Glutamatergic neuron (in vitro differentiated cells): ENCODE results near the gene APBA3. TPM values are rescaled to one million over a fixed set of nuclear protein-coding genes. Genes with fewer than 3 reads are reported as not detected.

Experiments
- DNase-seq: peaks from one replicate; pipeline ENCODE4 v3.0.0; 2022
- H3K27ac Mint-ChIP-seq: one replicate; pipeline ENCODE4 v1.8.0; 2020; ENCODE audit warnings: mild to moderate bottlenecking, mixed read lengths, inconsistent platforms; ENCODE audit not compliant: unreplicated experiment
- H3K27me3 Mint-ChIP-seq: one replicate; pipeline ENCODE4 v1.8.0; 2020; ENCODE audit warnings: mild to moderate bottlenecking, moderate library complexity, mixed read lengths, inconsistent platforms; ENCODE audit not compliant: unreplicated experiment
- H3K36me3 Mint-ChIP-seq: one replicate; pipeline ENCODE4 v1.8.0; 2020; ENCODE audit warnings: mild to moderate bottlenecking, mixed read lengths, inconsistent platforms; ENCODE audit not compliant: unreplicated experiment
- H3K4me1 Mint-ChIP-seq: one replicate; pipeline ENCODE4 v1.8.0; 2020; ENCODE audit warnings: mild to moderate bottlenecking, low read depth, mixed read lengths, inconsistent platforms; ENCODE audit not compliant: unreplicated experiment
- H3K4me3 Mint-ChIP-seq: one replicate; pipeline ENCODE4 v1.8.0; 2020; ENCODE audit warnings: mild to moderate bottlenecking, mixed read lengths, inconsistent platforms; ENCODE audit not compliant: unreplicated experiment
- H3K9me3 Mint-ChIP-seq: one replicate; pipeline ENCODE4 v1.8.0; 2020; ENCODE audit warnings: mild to moderate bottlenecking, moderate library complexity, mixed read lengths, inconsistent platforms; ENCODE audit not compliant: unreplicated experiment
- total RNA-seq: library from RNA; stranded (reverse); fragmentation: NEBNext Ultra II Directional; extraction: Animal tissue kit (Norgen Biotek cat#: 25700); gene quantifications from one replicate; pipeline ENCODE4 v1.2.1, GENCODE V29; 2021; ENCODE audit not compliant: unreplicated experiment
- TF ChIP-seq, protein P1 (sequence below): fragments of 200-600 bp; sonication (generic); IDR thresholded peaks from one replicate; pipeline ENCODE4 v1.5.0; 2021; ENCODE audit not compliant: partially characterized antibody, unreplicated experiment

Gene APBA3
- total RNA-seq, 1 donor from 2014 or later: 23.3 TPM

- TF ChIP-seq, protein P1, sequence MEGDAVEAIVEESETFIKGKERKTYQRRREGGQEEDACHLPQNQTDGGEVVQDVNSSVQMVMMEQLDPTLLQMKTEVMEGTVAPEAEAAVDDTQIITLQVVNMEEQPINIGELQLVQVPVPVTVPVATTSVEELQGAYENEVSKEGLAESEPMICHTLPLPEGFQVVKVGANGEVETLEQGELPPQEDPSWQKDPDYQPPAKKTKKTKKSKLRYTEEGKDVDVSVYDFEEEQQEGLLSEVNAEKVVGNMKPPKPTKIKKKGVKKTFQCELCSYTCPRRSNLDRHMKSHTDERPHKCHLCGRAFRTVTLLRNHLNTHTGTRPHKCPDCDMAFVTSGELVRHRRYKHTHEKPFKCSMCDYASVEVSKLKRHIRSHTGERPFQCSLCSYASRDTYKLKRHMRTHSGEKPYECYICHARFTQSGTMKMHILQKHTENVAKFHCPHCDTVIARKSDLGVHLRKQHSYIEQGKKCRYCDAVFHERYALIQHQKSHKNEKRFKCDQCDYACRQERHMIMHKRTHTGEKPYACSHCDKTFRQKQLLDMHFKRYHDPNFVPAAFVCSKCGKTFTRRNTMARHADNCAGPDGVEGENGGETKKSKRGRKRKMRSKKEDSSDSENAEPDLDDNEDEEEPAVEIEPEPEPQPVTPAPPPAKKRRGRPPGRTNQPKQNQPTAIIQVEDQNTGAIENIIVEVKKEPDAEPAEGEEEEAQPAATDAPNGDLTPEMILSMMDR: no peak
- peaks cover 4% of the 10 kb centered on the region for H3K36me3 Mint-ChIP-seq
- DNase-seq: no peak
- peaks cover 2% of the 10 kb centered on the region for H3K4me1 Mint-ChIP-seq
- H3K9me3 Mint-ChIP-seq: peaks cover 6% of the 10 kb centered on the region
- peaks cover 3% of the 10 kb centered on the region for H3K27me3 Mint-ChIP-seq
- H3K27ac Mint-ChIP-seq: peak overlapping the region; percentile 39
- peak overlapping the region; percentile 3 for H3K4me3 Mint-ChIP-seq
Observed at GRCh38 chr19:3807574-3808354, 46.3 kb upstream of the APBA3 start.

GRCh38 chr19:3807131-3807480 lies 45.6 kb upstream of the APBA3 start:
- TF ChIP-seq, protein P1: no peak
- peaks cover 3% of the 10 kb centered on the region for H3K27me3 Mint-ChIP-seq
- H3K4me1 Mint-ChIP-seq: peaks cover 2% of the 10 kb centered on the region
- no peak overlapping the region for H3K27ac Mint-ChIP-seq
- H3K4me3 Mint-ChIP-seq: no peak overlapping the region
- DNase-seq: no peak
- H3K36me3 Mint-ChIP-seq: peaks cover 4% of the 10 kb centered on the region
- peaks cover 6% of the 10 kb centered on the region for H3K9me3 Mint-ChIP-seq

GRCh38 chr19:3805859-3806258 lies 44.4 kb upstream of the APBA3 start:
- Mint-ChIP-seq H3K9me3 (peaks cover 6% of the 10 kb centered on the region), H3K4me3 (no peak overlapping the region), H3K4me1 (peaks cover 2% of the 10 kb centered on the region), H3K27ac (no peak overlapping the region), H3K36me3 (peaks cover 4% of the 10 kb centered on the region), H3K27me3 (peaks cover 3% of the 10 kb centered on the region)
- TF ChIP-seq, protein P1: no peak
- no peak for DNase-seq

DNA sequence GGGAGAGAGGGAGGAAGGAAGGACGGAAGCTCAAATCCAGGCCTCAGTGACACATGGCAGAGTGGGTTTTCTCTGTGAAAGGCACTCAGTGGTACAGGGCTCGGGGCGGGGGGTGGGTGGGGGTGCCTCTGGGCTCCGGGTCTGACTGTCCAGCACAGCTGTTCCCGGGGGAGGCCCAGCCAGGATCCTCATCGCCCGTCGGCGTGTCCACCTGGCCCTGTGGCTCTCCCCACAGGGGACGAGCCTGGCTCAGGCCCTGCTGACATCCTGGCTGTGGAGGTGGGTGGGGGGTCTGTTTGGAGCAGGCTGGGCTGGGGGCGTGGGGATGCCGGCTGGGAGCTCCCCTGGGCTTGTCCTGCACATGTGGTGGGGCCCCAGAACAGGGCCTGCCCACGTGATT lies 42.9 kb upstream of the APBA3 start:
- DNase-seq: no peak
- peaks cover 2% of the 10 kb centered on the region for H3K4me1 Mint-ChIP-seq
- no peak overlapping the region for H3K27ac Mint-ChIP-seq
- peaks cover 4% of the 10 kb centered on the region for H3K36me3 Mint-ChIP-seq
- H3K27me3 Mint-ChIP-seq: peaks cover 3% of the 10 kb centered on the region
- peaks cover 6% of the 10 kb centered on the region for H3K9me3 Mint-ChIP-seq
- no peak overlapping the region for H3K4me3 Mint-ChIP-seq
- TF ChIP-seq, protein P1: no peak

- TF ChIP-seq, protein P1: no peak
- Mint-ChIP-seq H3K27me3 (peaks cover 6% of the 10 kb centered on the region), H3K9me3 (peaks cover 8% of the 10 kb centered on the region), H3K27ac (no peak overlapping the region), H3K36me3 (peaks cover 4% of the 10 kb centered on the region), H3K4me3 (no peak overlapping the region), H3K4me1 (peaks cover 2% of the 10 kb centered on the region)
- DNase-seq: no peak
Observed at GRCh38 chr19:3803986-3804385, 42.5 kb upstream of the APBA3 start.
